Measurements from ENCODE around the gene KDM2A. TPM values are rescaled to one million over a fixed set of nuclear protein-coding genes. Genes with fewer than 3 reads are reported as not detected.
"Not testable (repeated sequence)": the region's sequence is repeated elsewhere in the genome, so short reads cannot be mapped to it uniquely, and the experiment has no call there.

KDM2A gene
- total RNA-seq, 1 donor from 2014 or later: 38.4 TPM

DNA sequence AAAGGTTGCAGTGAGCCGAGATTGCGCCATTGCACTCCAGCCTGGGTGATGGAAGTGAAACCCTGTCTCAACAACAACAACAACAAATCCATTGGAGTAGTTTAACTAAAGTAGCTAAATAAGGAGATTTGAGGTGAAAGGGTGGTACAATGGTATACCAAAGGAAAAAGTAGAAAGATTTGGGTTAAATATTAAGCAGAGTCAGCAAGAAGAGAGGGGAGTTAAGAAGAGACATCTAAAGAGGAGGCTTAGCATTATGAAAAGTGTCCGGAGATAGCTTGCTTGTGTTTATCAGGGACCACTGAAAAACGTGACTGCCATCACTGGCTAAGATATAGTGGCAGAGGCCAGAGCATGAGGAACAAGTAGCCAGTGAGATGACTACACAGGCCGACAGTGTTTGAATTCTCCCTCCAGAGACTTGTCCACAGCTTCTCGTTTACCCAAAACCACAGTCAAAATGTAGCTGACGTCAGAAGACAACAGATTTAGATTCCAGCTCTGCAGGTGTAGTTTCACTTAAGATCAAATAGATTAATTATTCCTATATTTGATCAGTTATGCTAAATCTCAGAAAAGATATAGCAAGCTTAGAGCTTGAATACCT lies 114.6 kb downstream of the KDM2A start:
- TF ChIP-seq, protein P1, sequence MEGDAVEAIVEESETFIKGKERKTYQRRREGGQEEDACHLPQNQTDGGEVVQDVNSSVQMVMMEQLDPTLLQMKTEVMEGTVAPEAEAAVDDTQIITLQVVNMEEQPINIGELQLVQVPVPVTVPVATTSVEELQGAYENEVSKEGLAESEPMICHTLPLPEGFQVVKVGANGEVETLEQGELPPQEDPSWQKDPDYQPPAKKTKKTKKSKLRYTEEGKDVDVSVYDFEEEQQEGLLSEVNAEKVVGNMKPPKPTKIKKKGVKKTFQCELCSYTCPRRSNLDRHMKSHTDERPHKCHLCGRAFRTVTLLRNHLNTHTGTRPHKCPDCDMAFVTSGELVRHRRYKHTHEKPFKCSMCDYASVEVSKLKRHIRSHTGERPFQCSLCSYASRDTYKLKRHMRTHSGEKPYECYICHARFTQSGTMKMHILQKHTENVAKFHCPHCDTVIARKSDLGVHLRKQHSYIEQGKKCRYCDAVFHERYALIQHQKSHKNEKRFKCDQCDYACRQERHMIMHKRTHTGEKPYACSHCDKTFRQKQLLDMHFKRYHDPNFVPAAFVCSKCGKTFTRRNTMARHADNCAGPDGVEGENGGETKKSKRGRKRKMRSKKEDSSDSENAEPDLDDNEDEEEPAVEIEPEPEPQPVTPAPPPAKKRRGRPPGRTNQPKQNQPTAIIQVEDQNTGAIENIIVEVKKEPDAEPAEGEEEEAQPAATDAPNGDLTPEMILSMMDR (IDR thresholded peaks at IDR 0.05; ENCODE audit: insufficient read depth, low read length, severe bottlenecking): no peak
- H3K36me3 ChIP-seq (ENCODE audit: control insufficient read depth, insufficient read depth, low read length): peaks cover 6% of the 10 kb centered on the region
- DNase-seq (ENCODE audit: low read depth): no peak
- H3K4me3 ChIP-seq (ENCODE audit: low read depth, low read length): no peak overlapping the region
- no peak for FAIRE-seq
- H3K27me3 ChIP-seq (ENCODE audit: control insufficient read depth, insufficient read depth, low read length): no peaks in the 10 kb centered on the region

DNA sequence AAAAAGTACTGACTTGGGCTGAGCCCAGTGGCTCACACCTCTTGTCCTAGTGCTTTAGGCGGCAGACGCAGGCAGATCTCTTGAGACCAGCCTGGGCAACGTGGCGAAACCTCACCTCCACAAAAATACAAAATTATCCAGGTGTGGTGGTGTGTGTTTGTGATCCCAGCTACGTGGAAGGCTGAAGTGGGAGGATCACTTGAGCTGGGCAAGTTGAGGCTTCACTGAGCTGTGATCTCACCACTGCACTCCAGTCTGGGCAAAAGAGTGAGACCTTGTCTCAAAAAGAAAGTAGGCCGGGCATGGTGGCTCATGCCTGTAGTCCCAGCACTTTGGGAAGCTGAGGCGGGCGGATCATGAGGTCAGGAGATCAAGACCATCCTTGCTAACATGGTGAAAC lies 115.5 kb downstream of the KDM2A start:
- not testable (repeated sequence) for H3K4me3 ChIP-seq (ENCODE audit: low read depth, low read length); H3K36me3 ChIP-seq (ENCODE audit: control insufficient read depth, insufficient read depth, low read length); H3K27me3 ChIP-seq (ENCODE audit: control insufficient read depth, insufficient read depth, low read length); FAIRE-seq
- peak; percentile 89 for DNase-seq (ENCODE audit: low read depth)

DNA sequence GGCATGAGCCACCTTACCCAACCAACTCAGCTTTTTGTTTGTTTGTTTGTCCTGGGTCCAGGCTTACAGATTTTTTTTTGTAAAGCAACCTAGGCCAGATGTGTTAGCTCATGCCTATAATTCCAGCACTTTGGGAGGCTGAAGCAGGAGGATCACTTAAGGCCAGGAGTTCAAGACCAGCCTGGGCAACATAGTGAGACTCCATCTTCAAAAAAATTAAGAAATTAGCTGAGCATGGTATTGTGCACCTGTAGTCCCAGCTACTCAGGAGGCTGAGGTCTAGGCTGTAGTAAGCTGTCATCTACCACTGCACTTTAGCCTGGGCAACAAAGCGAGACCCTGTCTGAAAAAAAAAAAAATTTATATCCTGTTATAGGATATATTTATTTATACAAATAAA lies 118.5 kb downstream of the KDM2A start:
- Histone ChIP-seq H3K36me3 (ENCODE audit: control insufficient read depth, insufficient read depth, low read length) (no peaks in the 10 kb centered on the region), H3K4me3 (ENCODE audit: low read depth, low read length) (no peak overlapping the region), H3K27me3 (ENCODE audit: control insufficient read depth, insufficient read depth, low read length) (no peaks in the 10 kb centered on the region)
- DNase-seq (ENCODE audit: low read depth) (no peak), FAIRE-seq (no peak)
- TF ChIP-seq, protein P1 (IDR thresholded peaks at IDR 0.05; ENCODE audit: insufficient read depth, low read length, severe bottlenecking): no peak

DNA sequence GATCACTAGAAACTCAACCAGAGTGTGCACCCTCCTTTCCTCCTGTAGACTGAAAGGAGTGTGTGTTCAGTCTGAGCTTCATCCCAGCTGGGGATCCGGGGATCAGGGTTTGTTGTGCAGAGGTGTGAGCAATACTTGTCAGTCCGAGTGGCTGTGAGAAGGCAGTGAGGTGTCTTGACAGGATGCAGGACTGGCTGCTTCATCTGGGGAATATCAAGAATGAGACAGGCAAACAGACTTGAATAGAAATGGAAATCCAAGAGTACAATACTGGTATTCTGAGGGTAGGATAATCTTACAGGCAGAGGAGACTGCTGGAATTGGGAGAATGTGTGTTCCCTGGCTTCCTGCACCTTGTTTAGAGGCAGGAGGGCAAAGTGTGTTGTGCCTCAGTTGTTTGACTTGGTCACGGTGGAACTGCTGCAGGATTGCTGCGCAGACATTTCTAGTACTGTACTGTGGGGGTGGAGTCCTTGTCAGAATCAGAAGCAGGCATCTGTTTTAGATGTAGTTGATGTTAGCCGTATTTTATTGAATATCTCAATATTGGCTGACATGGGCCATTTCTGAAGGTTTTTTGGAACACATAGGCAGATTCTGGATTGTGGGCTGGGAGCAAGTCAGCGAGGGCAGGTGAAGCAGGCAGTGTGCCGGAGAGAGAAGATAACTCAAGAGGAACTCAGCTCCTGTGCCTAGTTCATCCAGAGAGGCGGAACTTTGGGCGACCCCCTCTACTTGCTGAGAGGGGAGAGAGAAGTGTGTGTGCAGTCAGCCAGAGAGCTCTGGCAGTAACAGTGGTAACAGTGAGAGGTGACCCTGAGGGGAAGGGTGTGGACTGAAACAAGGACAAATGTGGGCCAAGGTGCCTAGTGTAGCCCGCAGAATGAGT lies 120.1 kb downstream of the KDM2A start:
- DNase-seq (ENCODE audit: low read depth) (peak; percentile 57), FAIRE-seq (no peak)
- H3K4me3 ChIP-seq (ENCODE audit: low read depth, low read length): no peak overlapping the region
- no peaks in the 10 kb centered on the region for H3K27me3 ChIP-seq (ENCODE audit: control insufficient read depth, insufficient read depth, low read length)
- TF ChIP-seq, protein P1 (IDR thresholded peaks at IDR 0.05; ENCODE audit: insufficient read depth, low read length, severe bottlenecking): no peak
- H3K36me3 ChIP-seq (ENCODE audit: control insufficient read depth, insufficient read depth, low read length): no peaks in the 10 kb centered on the region

DNA sequence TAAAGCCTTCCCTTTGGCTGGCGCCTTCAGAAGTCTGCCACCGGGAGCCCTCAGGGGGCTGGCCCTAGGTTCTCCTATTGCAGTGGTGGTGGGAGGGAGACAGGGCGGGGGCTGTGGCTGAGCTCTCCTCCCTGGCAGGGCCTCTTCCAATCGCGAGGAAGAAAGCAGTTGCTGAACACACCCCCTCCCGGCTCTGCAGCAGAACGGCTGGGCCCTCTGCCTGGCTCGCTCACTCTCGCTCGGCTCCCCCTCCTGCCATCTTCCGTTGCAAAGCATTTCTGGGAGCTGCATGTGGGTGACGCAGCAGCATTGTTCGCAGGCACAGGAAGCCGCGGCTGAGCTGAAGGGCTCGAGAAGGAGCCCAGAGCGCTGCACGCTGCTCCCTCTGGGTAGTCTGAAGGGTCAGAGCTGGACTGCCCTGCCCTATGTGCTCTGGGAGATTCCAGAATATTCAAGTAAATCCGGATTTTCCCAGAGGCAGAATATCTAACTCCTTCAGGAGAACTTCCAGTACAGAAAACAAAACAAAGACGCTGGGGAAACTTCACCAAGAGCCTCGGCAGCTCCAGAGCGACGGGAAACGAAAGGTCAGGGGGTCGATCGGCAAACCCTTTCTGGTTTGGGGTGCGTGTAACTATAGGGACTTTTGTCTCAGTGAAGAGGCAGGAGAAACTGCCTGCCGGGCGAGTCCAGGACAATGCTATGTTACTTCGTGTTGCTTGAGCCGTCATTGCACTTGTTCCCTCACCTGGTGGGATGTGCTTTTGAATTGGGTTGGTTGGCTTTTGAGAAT lies 120.9 kb downstream of the KDM2A start:
- peaks cover 2% of the 10 kb centered on the region for H3K36me3 ChIP-seq (ENCODE audit: control insufficient read depth, insufficient read depth, low read length)
- FAIRE-seq (peak; percentile 77), DNase-seq (ENCODE audit: low read depth) (peak; percentile 97)
- H3K4me3 ChIP-seq (ENCODE audit: low read depth, low read length): peak overlapping the region; percentile 63
- H3K27me3 ChIP-seq (ENCODE audit: control insufficient read depth, insufficient read depth, low read length): no peaks in the 10 kb centered on the region
- TF ChIP-seq, protein P1 (IDR thresholded peaks at IDR 0.05; ENCODE audit: insufficient read depth, low read length, severe bottlenecking): peak; percentile 15
